ENCODE results near the gene SCGB1C1. TPM values are rescaled to one million over a fixed set of nuclear protein-coding genes. Genes with fewer than 3 reads are reported as not detected.
A peak's percentile ranks its signal among the peaks of the same experiment; 100 is the strongest.

The SCGB1C1 gene
- total RNA-seq, 2 experiments from 2014 or later = not detected

DNA sequence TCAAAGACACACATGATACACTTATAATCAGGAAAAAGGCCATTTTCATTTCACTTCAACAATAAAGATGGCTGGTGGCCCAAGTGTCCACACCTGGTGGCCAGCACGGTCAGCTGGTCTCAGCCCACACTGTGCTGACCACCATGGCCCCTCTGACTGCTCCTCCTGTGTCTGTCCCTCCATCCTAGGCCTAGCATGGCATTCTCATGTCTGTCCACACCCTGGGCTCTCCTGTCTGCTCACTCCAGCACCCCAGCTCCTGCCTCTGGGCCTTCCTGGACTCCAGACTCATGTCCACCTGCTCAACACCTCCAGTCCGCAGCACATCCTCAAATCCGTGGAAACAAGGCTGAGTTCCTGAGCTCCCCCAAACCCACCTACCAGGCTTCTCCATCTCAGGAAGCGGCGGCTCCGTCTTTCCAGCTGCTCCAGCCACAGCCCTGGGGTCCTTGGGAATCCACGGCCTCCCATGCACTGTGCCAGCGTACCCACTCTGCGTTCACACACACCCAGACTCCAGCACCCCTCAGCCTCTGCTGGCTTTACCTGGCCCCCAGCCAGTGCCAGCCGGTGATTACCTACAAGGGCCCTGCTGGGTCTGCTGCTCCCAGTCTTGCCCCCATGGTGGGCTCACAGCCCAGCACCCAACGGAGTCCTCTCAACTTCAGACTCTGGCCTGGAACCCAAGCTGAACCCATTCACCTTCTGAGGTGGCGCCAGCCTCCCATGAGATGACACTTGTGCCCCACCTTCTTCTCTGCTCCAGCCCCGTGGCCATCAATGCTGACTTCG lies 29.3 kb downstream of the SCGB1C1 start:
- intact Hi-C loops (cut with DNase I, micrococcal nuclease) = no loop called here
- Mint-ChIP-seq H3K27me3 (no peaks in the 10 kb centered on the region), H3K4me3 (no peak overlapping the region), H3K36me3 (ENCODE audit: low read depth) (peaks cover 6% of the 10 kb centered on the region), H3K9me3 (ENCODE audit: low read depth) (no peaks in the 10 kb centered on the region), H3K27ac (no peak overlapping the region), H3K4me1 (peaks cover 15% of the 10 kb centered on the region)
- CTCF ChIA-PET = interaction anchor here (0.5 to 1.7 kb wide), 2 partner anchors 28 to 200 kb away, joined by 4 to 6 read pairs; no protein-coding TSS in a partner anchor
- POLR2A ChIA-PET = no interaction called here
- ATAC-seq (no peak), DNase-seq (no peak)

GRCh38 chr11:223026-223789 lies 30.3 kb downstream of the SCGB1C1 start:
- ChIA-PET POLR2A (no interaction called here), CTCF (interaction anchor here (1.7 kb wide), 1 partner anchor 27 kb away, joined by 6 read pairs; no protein-coding TSS in a partner anchor)
- Mint-ChIP-seq H3K4me1 (peaks cover 8% of the 10 kb centered on the region), H3K27me3 (no peaks in the 10 kb centered on the region), H3K27ac (no peak overlapping the region), H3K36me3 (ENCODE audit: low read depth) (peaks cover 4% of the 10 kb centered on the region), H3K4me3 (no peak overlapping the region), H3K9me3 (ENCODE audit: low read depth) (no peaks in the 10 kb centered on the region)
- DNase-seq = no peak
- intact Hi-C loops (cut with DNase I, micrococcal nuclease) = no loop called here
- ATAC-seq = no peak

- POLR2A ChIA-PET = no interaction called here
- Mint-ChIP-seq H3K27ac (no peak overlapping the region), H3K4me3 (no peak overlapping the region), H3K4me1 (peaks cover 10% of the 10 kb centered on the region), H3K27me3 (no peaks in the 10 kb centered on the region), H3K36me3 (ENCODE audit: low read depth) (peaks cover 9% of the 10 kb centered on the region), H3K9me3 (ENCODE audit: low read depth) (no peaks in the 10 kb centered on the region)
- ATAC-seq = no peak
- CTCF ChIA-PET = no interaction called here
- DNase-seq = no peak
- intact Hi-C loops (cut with DNase I, micrococcal nuclease) = no loop called here
Observed at GRCh38 chr11:223884-224283, 31.0 kb downstream of the SCGB1C1 start.

GRCh38 chr11:224424-224823 lies 31.5 kb downstream of the SCGB1C1 start:
- Mint-ChIP-seq H3K27ac (no peak overlapping the region), H3K9me3 (ENCODE audit: low read depth) (no peaks in the 10 kb centered on the region), H3K4me1 (peaks cover 10% of the 10 kb centered on the region), H3K36me3 (ENCODE audit: low read depth) (peaks cover 9% of the 10 kb centered on the region), H3K27me3 (no peaks in the 10 kb centered on the region), H3K4me3 (no peak overlapping the region)
- POLR2A ChIA-PET = no interaction called here
- no peak for ATAC-seq
- DNase-seq = no peak
- CTCF ChIA-PET = interaction anchor here (0.7 kb wide), 1 partner anchor 224 kb away, joined by 3 read pairs; no protein-coding TSS in a partner anchor
- intact Hi-C loops (cut with DNase I, micrococcal nuclease) = no loop called here

GRCh38 chr11:225734-226453 lies 33.0 kb downstream of the SCGB1C1 start:
- Mint-ChIP-seq H3K27me3 (no peaks in the 10 kb centered on the region), H3K36me3 (ENCODE audit: low read depth) (peaks cover 9% of the 10 kb centered on the region), H3K9me3 (ENCODE audit: low read depth) (no peaks in the 10 kb centered on the region), H3K4me1 (peaks cover 10% of the 10 kb centered on the region), H3K27ac (no peak overlapping the region), H3K4me3 (no peak overlapping the region)
- intact Hi-C loops (cut with DNase I, micrococcal nuclease) = no loop called here
- POLR2A ChIA-PET = interaction anchor here (0.5 kb wide), 1 partner anchor 21 kb away, joined by 3 read pairs; no protein-coding TSS in a partner anchor
- CTCF ChIA-PET = no interaction called here
- DNase-seq (no peak), ATAC-seq (peak; percentile 83)

GRCh38 chr11:227824-228379 lies 35.0 kb downstream of the SCGB1C1 start:
- ChIA-PET POLR2A (no interaction called here), CTCF (interaction anchor here (0.8 to 3.0 kb wide), 3 partner anchors 10 to 23 kb away, joined by 3 to 12 read pairs (median 3); no protein-coding TSS in a partner anchor)
- H3K9me3 Mint-ChIP-seq (ENCODE audit: low read depth) = no peaks in the 10 kb centered on the region
- no peak for ATAC-seq
- intact Hi-C loops (cut with DNase I, micrococcal nuclease) = no loop called here
- no peak for DNase-seq
- H3K27me3 Mint-ChIP-seq = no peaks in the 10 kb centered on the region
- no peak overlapping the region for H3K4me3 Mint-ChIP-seq
- H3K36me3 Mint-ChIP-seq (ENCODE audit: low read depth) = peaks cover 6% of the 10 kb centered on the region
- H3K4me1 Mint-ChIP-seq = peaks cover 10% of the 10 kb centered on the region
- no peak overlapping the region for H3K27ac Mint-ChIP-seq

DNA sequence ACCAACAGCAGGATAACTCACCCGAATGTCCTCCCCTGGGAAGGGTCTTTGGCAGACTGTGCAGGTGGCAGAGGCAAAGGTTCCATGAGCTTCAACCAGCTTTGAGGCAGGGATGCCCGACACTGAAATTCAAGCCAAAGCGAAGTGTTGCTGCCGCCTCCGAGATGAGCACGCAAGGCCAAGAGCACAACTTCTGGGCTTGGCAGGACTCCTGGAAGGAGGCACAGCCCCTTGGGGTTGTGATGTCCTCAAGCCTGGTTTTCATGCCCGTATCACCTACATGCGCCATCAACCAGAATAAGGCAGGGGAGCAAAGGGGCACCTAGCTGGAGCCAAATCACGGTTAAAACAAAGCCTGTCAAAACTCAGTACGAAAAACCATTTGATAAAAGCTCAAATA lies 37.6 kb downstream of the SCGB1C1 start:
- Mint-ChIP-seq H3K9me3 (ENCODE audit: low read depth) (no peaks in the 10 kb centered on the region), H3K4me3 (no peak overlapping the region), H3K27me3 (no peaks in the 10 kb centered on the region), H3K4me1 (peaks cover 17% of the 10 kb centered on the region), H3K27ac (no peak overlapping the region), H3K36me3 (ENCODE audit: low read depth) (peaks cover 6% of the 10 kb centered on the region)
- DNase-seq (no peak), ATAC-seq (no peak)
- intact Hi-C loops (cut with DNase I, micrococcal nuclease) = no loop called here
- ChIA-PET CTCF (interaction anchor here (0.6 to 3.0 kb wide), 4 partner anchors 9 to 35 kb away, joined by 3 to 12 read pairs (median 4); no protein-coding TSS in a partner anchor), POLR2A (interaction anchor here (0.7 kb wide), 1 partner anchor 297 kb away, joined by 3 read pairs; no protein-coding TSS in a partner anchor)

GRCh38 chr11:232783-233565 lies 40.1 kb downstream of the SCGB1C1 start:
- CTCF ChIA-PET = no interaction called here
- POLR2A ChIA-PET = no interaction called here

DNA sequence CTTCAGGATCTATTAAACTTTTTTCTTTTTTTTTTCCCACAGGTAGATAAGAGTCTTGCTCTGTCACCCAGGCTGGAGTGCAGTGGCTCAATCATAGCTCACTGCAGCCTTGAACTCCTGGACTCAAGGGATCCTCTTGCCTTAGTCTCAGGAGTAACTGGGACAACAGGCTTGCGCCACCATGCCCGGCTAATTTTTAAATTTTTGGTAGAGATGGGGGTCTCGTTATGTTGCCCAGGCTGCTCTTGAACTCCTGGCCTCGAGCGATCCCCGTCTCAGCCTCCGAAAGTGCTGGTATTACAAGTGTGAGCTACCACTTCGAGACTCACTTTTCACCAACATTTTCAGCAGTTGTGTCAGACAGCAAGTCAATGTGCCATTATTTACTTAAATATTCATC lies 42.3 kb downstream of the SCGB1C1 start:
- Mint-ChIP-seq H3K36me3 (ENCODE audit: low read depth) (peaks cover 16% of the 10 kb centered on the region), H3K27ac (peak overlapping the region; percentile 90), H3K27me3 (no peaks in the 10 kb centered on the region), H3K4me3 (peak overlapping the region; percentile 92), H3K4me1 (peaks cover 34% of the 10 kb centered on the region), H3K9me3 (ENCODE audit: low read depth) (no peaks in the 10 kb centered on the region)
- DNase-seq = no peak
- intact Hi-C loops (cut with DNase I, micrococcal nuclease) = loop anchor here in 1 of 2 experiments (5.0 kb wide), 2 partner anchors 52 to 122 kb away; partner anchors contain the start of gene PGGHG
- POLR2A ChIA-PET = interaction anchor here (1.1 to 3.9 kb wide), 2 partner anchors 26 to 28 kb away, joined by 4 to 25 read pairs; partner anchors contain the start of genes BET1L and RIC8A
- CTCF ChIA-PET = interaction anchor here (0.6 to 9.8 kb wide), 7 partner anchors 16 to 287 kb away, joined by 3 to 69 read pairs (median 4); partner anchors contain the start of genes BET1L and RIC8A
- no peak for ATAC-seq

More at GRCh38 chr11:232783-233565, 40.1 kb downstream of the SCGB1C1 start:
- Mint-ChIP-seq H3K9me3 (ENCODE audit: low read depth) (no peaks in the 10 kb centered on the region), H3K4me3 (no peak overlapping the region), H3K27me3 (no peaks in the 10 kb centered on the region), H3K4me1 (peaks cover 16% of the 10 kb centered on the region), H3K36me3 (ENCODE audit: low read depth) (peaks cover 6% of the 10 kb centered on the region), H3K27ac (peak overlapping the region; percentile 14)
- intact Hi-C loops (cut with DNase I, micrococcal nuclease) = no loop called here
- no peak for ATAC-seq
- DNase-seq = no peak

- Mint-ChIP-seq H3K4me1 (peaks cover 38% of the 10 kb centered on the region), H3K27ac (peak overlapping the region; percentile 90), H3K4me3 (peak overlapping the region; percentile 92), H3K27me3 (no peaks in the 10 kb centered on the region), H3K36me3 (ENCODE audit: low read depth) (peaks cover 19% of the 10 kb centered on the region), H3K9me3 (ENCODE audit: low read depth) (no peaks in the 10 kb centered on the region)
- intact Hi-C loops (cut with DNase I, micrococcal nuclease) = loop anchor here in 1 of 2 experiments (5.0 kb wide), 2 partner anchors 52 to 122 kb away; partner anchors contain the start of gene PGGHG
- CTCF ChIA-PET = interaction anchor here (0.6 to 9.8 kb wide), 4 partner anchors 15 to 213 kb away, joined by 3 to 69 read pairs (median 4); partner anchors contain the start of genes BET1L and RIC8A
- DNase-seq = peak; percentile 85
- peak; percentile 37 for ATAC-seq
- POLR2A ChIA-PET = interaction anchor here (1.1 to 3.9 kb wide), 2 partner anchors 27 to 28 kb away, joined by 4 to 25 read pairs; partner anchors contain the start of genes BET1L and RIC8A
Observed at GRCh38 chr11:235609-235996, 42.7 kb downstream of the SCGB1C1 start.
